Measurements from ENCODE around the gene F2RL2.

Gene F2RL2

GRCh38 chr5:76622973-76623596, at the start of gene F2RL2:
Gene F2RL2, minus strand, starts transcription at chr5:76623403. Its CDS starts 173 bp downstream, at chr5:76623230.
- DNase-seq = peak; percentile 41

- DNase-seq = no peak
Observed at GRCh38 chr5:76672242-76672641, 49.0 kb upstream of the F2RL2 start.

GRCh38 chr5:76670508-76670907, 47.3 kb upstream of the F2RL2 start:
- DNase-seq = no peak

GRCh38 chr5:76669245-76669644, 46.0 kb upstream of the F2RL2 start:
- no peak for DNase-seq

- DNase-seq = no peak
Observed at GRCh38 chr5:76667495-76667894, 44.3 kb upstream of the F2RL2 start.

GRCh38 chr5:76664079-76664478, 40.9 kb upstream of the F2RL2 start:
- no peak for DNase-seq

- no peak for DNase-seq
Observed at GRCh38 chr5:76663573-76663972, 40.4 kb upstream of the F2RL2 start.

GRCh38 chr5:76662521-76662920, 39.3 kb upstream of the F2RL2 start:
- no peak for DNase-seq

GRCh38 chr5:76660360-76660759, 37.2 kb upstream of the F2RL2 start:
- no peak for DNase-seq

GRCh38 chr5:76657683-76658311, 34.6 kb upstream of the F2RL2 start:
- DNase-seq = no peak

- no peak for DNase-seq
Observed at GRCh38 chr5:76657091-76657490, 33.9 kb upstream of the F2RL2 start.

GRCh38 chr5:76652809-76653414, 29.7 kb upstream of the F2RL2 start:
- no peak for DNase-seq

GRCh38 chr5:76649140-76649539, 25.9 kb upstream of the F2RL2 start:
- no peak for DNase-seq

- DNase-seq = no peak
Observed at GRCh38 chr5:76643371-76643770, 20.2 kb upstream of the F2RL2 start.

- no peak for DNase-seq
Observed at GRCh38 chr5:76642390-76643040, 19.3 kb upstream of the F2RL2 start.

GRCh38 chr5:76641514-76642120, 18.4 kb upstream of the F2RL2 start:
- DNase-seq = peak; percentile 64

- no peak for DNase-seq
Observed at GRCh38 chr5:76638479-76638878, 15.3 kb upstream of the F2RL2 start.

GRCh38 chr5:76637490-76637889, 14.3 kb upstream of the F2RL2 start:
- no peak for DNase-seq

- no peak for DNase-seq
Observed at GRCh38 chr5:76634661-76635060, 11.5 kb upstream of the F2RL2 start.

GRCh38 chr5:76626738-76627137, 3.5 kb upstream of the F2RL2 start:
- no peak for DNase-seq

- no peak for DNase-seq
Observed at GRCh38 chr5:76625087-76625815, 2.0 kb upstream of the F2RL2 start.

- DNase-seq = no peak
Observed at GRCh38 chr5:76622076-76622475, 1.1 kb downstream of the F2RL2 start.

- no peak for DNase-seq
Observed at GRCh38 chr5:76620166-76620565, 3.0 kb downstream of the F2RL2 start.

All from femur (tissue), 1 donor.